GM19239 (cell line): ENCODE measurements around the gene CAGE1.
"Not testable (repeated sequence)": the region's sequence is repeated elsewhere in the genome, so short reads cannot be mapped to it uniquely, and the experiment has no call there.

Experiments used
- DNase-seq: peaks from one replicate; pipeline ENCODE4 v3.0.0; 2011; ENCODE audit warnings: low spot score; ENCODE audit not compliant: insufficient read length
- FAIRE-seq: peaks from 2 replicates; lab custom pipeline; 2011; peaks lifted over from hg19 to GRCh38; lab: Jason Lieb, UNC

Gene CAGE1

GRCh38 chr6:7411328-7411727, 21.8 kb upstream of the CAGE1 start:
- no peak for DNase-seq
- no peak for FAIRE-seq

DNA sequence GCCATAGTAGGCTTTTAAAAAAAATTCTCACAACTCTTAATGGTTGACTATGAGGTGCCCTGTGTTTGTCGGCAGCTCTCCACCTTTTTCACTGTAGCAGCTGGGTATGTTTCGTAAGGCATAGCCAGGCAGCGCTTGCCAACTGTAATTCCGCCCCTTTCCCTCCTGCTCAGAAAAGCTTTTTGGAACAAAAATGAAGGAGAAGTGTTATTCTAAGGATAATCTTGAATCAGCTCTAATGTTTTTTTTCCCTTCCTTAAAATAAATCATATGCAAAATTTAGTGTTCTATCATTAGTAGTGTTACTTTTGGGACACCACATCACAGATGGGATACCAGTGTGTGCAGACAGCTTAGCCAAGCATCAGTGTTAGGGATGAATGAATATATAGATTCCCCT, 21.3 kb upstream of the CAGE1 start:
- no peak for DNase-seq
- peak; percentile 11 for FAIRE-seq

- FAIRE-seq, result no peak
- no peak for DNase-seq
These were observed 20.2 kb upstream of the CAGE1 start for GRCh38 chr6:7409740-7410139.

- DNase-seq, result no peak
- no peak for FAIRE-seq
These were observed 17.2 kb upstream of the CAGE1 start for GRCh38 chr6:7406743-7407142.

DNA sequence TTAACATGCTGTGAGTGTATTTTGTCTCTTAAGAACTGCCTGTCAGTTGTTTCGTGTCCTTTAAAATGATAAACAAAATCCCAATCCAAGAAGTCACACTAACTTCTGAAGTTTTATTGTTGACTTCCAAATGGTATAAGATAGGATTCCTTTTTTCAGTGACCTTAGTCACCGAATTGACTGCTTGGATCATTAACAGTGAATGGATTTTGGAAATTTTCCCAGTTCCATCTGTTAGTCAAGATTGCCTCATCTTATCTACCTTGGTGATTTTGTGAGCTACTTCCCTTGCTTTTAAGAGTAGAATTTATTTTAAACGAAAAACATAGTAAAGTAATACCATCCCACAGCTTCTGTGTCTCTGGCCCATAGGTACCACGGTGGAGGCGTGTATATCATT, 15.0 kb upstream of the CAGE1 start:
- no peak for DNase-seq
- no peak for FAIRE-seq

DNA sequence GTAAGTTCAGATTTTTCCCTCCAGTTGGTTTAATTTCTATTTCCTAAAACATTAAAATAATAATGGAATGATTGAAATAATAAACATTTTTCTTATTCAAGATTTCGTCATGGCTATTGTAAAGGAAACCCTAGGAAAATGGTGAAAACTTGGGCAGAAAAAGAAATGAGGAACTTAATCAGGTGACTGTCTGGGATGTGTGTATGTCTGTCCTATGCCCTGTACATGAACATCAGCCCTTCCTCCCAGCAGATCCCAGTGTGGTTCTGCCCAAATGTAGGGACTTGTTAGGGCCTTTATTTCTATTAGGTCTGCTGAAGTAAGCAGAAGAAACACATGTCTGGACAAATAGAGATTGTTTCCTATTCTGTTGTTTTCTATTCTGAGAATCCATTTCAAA, 13.2 kb upstream of the CAGE1 start:
- FAIRE-seq (no peak), DNase-seq (no peak)

GRCh38 chr6:7401075-7401474, 11.5 kb upstream of the CAGE1 start:
- FAIRE-seq (no peak), DNase-seq (no peak)

DNA sequence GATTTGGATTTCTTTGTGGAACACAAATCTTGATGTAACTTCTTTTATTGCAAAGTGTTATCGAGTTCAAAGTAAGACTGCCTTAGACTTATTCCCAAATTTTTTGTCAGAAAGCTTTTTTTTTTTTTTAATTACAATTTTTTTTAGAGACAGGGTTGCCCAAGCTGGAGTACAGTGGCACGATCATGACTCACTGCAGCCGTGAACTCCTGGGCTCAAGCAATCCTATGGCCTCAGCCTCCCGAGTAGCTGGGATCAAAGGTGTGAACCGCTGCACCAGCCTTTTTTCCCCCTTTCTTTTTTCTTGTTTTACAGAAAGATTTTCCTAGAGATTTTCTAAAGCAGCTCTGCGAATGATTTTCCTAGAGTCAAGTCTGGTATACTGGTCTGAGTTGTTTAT, 2.9 kb upstream of the CAGE1 start:
- DNase-seq, result no peak

GRCh38 chr6:7391151-7391550, 1.6 kb upstream of the CAGE1 start:
- no peak for FAIRE-seq

More for the DNA sequence above, 2.9 kb upstream of the CAGE1 start:
- FAIRE-seq, result no peak

GRCh38 chr6:7390226-7390878, 810 bp upstream of the CAGE1 start:
- FAIRE-seq (no peak), DNase-seq (no peak)

More at GRCh38 chr6:7391151-7391550, 1.6 kb upstream of the CAGE1 start:
- no peak for DNase-seq

DNA sequence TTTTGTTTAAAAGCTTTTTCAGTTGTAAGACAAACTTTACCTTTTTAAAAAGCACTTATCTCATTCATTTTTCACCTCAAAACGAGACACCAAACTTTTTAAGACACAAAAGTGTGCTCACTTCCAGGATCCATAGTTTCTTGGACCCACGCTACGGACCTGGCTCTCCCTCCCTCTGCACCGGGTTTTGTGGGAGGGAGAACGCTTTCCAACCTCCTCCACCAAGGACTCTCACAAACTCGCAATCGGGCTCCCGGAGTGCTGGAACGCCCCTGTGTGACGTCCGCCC, 436 bp downstream of the CAGE1 start:
- DNase-seq (peak; percentile 40), FAIRE-seq (no peak)

DNA sequence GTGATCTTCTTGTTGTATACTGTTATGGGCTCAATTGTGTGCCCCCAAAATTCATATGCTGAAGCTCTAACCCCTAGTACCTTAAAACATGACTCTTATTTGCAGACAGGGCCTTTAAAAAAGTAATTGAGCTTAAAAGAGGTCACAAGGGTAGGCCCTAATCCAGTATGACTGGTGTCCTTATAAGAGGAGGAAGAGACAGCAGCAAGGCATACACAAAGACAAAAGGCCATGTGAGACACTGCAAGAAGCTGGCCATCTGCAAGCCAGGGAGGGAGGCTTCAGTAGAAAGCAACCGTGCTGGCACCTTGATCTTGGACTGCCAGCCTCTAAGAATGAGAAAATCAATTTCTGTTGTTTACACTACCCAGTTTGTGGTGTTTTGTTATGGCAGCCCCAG, 8.4 kb downstream of the CAGE1 start:
- DNase-seq, result no peak
- no peak for FAIRE-seq

DNA sequence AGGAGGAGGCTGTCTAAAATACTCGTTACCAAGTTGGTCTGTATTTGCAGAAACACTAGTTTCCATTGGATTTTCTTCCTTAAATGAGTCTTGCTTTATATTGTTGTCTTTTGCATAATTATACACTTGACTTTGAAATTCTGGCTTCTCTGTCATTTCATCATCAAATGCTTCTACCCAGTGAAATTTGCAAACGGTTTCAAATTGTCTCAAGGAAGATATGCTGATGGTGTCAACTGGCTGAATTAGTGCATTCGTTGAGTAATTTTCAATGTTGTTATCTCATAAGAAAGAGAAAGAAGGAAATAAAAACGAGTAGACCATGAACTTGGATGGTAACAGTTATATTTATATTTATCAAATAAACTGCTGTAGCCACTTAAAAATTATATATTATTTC, 10.8 kb downstream of the CAGE1 start:
- FAIRE-seq (no peak), DNase-seq (no peak)

DNA sequence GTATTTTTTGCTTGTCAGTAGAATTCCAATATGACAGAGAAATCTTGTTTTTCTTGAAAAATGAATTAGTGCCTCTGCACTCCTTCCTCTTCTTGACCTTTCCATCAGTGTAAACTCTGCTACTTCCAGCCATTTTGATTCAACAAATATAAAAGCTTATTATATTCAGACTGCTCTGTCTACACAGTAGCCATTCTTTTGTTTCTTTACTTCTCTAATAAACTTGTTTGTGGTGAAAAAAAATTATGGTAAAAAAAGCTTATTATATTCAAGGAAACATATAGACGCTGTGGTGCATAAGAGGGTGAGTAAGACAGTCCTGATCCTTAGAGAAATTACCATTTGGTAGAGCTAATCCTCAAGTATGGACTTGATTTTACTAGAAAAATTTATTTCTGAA, 11.6 kb downstream of the CAGE1 start:
- no peak for DNase-seq
- no peak for FAIRE-seq

GRCh38 chr6:7373739-7374138, 15.8 kb downstream of the CAGE1 start:
- peak; percentile 21 for FAIRE-seq
- DNase-seq, result no peak

DNA sequence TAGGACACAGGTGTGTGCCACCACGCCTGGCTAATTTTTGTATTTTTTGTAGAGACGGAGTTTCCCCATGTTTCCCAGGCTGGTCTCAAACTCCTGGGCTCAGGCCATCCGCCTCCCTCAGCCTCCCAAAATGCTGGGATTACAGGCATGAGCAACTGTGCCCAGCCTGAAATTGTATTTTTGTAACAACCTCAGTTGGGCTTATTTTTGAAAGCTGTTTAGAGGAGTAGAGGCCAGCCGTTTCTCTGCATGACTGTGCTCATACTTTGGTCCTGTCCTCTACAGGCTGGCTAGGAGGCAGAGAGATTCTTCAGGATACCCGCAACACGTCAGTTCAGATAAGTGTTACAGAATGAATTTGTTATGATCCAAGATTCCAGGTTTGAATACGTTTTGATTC, 22.1 kb downstream of the CAGE1 start:
- FAIRE-seq (no peak), DNase-seq (no peak)

GRCh38 chr6:7351916-7352315, 37.6 kb downstream of the CAGE1 start:
- DNase-seq, FAIRE-seq: not testable (repeated sequence)

DNA sequence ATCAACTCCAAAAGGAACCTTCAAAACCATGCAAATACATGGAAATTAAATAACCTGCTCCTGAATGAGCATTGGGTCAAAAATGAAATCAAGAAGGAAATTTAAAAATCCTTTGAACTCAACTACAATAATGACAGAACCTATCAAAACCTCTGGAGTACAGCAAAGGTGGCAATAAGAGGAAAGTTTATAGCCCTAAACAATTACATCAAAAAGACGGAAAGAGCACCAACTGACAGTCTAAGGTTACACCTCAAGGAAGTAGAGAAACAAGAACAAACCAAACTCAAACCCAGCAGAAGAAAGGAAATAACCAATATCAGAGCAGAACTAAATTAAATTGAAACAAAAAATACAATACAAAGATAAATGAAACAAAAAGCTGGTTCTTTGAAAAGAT, 39.0 kb downstream of the CAGE1 start:
- FAIRE-seq, DNase-seq: not testable (repeated sequence)

- FAIRE-seq, DNase-seq: not testable (repeated sequence)
These were observed 42.0 kb downstream of the CAGE1 start for GRCh38 chr6:7347551-7347997.

DNA sequence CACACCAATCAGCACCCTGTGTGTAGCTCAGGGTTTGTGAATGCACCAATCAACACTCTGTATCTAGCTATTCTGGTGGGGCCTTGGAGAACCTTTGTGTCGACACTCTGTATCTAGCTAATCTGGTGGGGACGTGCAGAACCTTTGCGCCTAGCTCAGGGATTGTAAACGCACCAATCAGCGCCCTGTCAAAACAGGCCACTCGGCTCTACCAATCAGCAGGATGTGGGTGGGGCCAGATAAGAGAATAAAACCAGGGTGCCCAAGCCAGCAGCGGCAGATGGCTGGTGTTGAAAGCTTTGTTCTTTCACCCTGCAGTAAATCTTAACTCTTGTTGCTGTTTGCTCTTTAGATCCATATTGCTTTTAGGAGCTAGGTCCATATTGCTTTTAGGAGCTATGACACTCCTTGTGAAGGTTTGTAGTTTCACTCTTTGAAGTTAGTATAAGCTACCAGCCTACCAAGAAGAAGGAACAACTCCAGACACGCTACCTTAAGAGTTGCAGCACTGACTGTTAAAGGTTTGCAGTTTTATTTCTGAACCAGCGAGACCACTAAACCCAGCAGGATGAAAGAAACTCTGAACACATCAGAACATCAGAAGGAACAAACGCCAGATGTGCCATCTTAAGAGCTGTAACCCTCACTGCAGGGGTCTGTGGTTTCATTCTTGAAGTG, 44.6 kb downstream of the CAGE1 start:
- not testable (repeated sequence) for FAIRE-seq, DNase-seq

DNA sequence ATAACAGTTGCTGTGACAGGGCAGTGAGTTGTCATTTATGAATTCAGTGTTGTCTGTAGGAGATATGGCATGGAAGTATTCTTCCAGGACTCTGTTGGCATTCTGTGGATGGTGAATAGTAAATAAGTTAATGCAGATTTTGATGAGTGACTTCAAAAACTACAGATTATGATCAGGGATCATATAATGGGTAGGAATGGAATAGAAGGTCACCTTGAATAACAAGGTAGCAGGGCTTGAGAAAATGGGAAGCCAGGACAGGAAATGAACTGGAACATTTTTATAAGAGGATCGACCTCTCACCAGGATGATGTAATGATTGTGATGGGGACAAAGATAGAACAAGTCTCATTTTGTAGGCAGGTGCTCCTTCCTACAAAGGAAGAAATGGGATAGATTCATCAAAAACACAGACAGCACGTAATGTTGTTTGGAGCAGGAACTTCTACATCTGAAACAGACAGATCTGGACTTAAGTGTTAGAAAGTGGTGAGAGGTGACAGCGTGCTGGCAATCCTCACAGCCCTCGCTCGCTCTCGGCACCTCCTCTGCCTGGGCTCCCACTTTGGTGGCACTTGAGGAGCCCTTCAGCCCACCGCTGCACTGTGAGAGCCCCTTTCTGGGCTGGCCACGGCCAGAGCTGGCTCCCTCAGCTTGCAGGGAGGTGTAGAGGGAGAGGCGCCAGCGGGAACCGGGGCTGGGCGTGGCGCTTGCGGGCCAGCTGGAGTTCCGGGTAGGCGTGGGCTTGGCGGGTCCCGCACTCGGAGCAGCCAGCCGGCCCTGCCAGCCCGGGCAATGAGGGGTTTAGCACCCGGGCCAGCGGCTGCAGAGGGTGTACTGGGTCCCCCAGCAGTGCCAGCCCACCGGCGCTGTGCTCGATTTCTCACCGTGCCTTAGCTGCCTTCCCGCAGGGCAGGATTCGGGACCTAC, 45.7 kb downstream of the CAGE1 start:
- no peak for FAIRE-seq
- DNase-seq, result no peak
